Measurements from ENCODE around the gene PCDHGB2.

Gene PCDHGB2

DNA sequence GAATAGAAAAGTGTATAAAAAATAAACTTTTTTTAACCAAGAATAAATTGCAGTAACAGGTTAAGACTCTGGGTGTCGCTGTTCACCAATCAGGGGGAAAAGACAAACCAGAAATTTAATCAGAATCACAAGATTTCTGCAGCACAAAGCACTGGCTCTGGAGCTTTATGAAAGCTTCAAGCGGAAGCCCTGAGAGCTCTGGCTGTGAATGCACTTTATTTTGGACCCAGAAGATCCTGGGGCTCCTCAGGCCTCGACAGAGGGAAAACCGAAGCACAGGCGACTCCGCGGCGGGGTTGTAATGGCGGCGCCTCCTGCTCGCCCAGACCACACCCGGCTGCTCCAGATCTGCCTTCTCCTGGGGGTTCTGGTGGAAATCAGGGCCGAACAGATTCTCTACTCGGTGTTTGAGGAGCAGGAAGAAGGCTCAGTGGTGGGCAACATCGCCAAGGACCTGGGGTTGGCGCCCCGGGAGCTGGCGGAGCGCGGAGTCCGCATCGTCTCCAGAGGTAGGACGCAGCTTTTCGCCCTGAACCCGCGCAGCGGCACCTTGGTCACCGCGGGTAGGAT, 4.8 kb upstream of the PCDHGB2 start, which contains the start of gene PCDHGA4:
TSS of gene PCDHGA4 (plus strand) at position 122 of the 570 bp plus-strand sequence. CDS start at position 209, 87 bp downstream.
- Histone ChIP-seq H3K27me3 (ENCODE audit: control insufficient read depth, insufficient read depth, low read length) (no peaks in the 10 kb centered on the region), H3K4me1 (ENCODE audit: control insufficient read depth, insufficient read depth, low read length) (no peaks in the 10 kb centered on the region), H3K4me3 (ENCODE audit: low read depth, low read length) (no peak within 1 kb of the TSS), H3K36me3 (ENCODE audit: control insufficient read depth, insufficient read depth, low read length) (no peaks in the 10 kb centered on the region), H3K9ac (ENCODE audit: low read depth, low read length) (no peak within 1 kb of the TSS), H3K27ac (ENCODE audit: low read depth, low read length) (no peak within 1 kb of the TSS), H3K9me3 (ENCODE audit: control insufficient read depth, insufficient read depth, low read length) (peaks cover 49% of the 10 kb centered on the region)

DNA sequence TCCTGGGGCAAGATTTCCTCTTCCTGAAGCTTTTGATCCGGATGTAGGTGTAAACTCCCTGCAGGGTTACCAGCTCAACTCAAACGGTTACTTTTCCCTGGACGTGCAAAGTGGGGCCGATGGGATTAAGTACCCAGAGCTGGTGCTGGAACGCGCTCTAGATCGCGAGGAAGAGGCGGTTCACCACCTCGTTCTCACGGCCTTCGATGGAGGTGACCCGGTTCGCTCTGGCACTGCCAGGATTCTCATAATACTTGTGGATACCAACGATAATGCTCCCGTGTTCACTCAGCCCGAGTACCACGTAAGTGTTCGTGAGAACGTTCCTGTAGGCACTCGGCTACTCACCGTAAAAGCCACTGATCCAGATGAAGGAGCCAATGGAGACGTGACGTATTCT, 4.2 kb upstream of the PCDHGB2 start:
- no peaks in the 10 kb centered on the region for H3K27me3 ChIP-seq (ENCODE audit: control insufficient read depth, insufficient read depth, low read length)
- no peaks in the 10 kb centered on the region for H3K36me3 ChIP-seq (ENCODE audit: control insufficient read depth, insufficient read depth, low read length)
- H3K9me3 ChIP-seq (ENCODE audit: control insufficient read depth, insufficient read depth, low read length): peaks cover 56% of the 10 kb centered on the region
- H3K4me1 ChIP-seq (ENCODE audit: control insufficient read depth, insufficient read depth, low read length): no peaks in the 10 kb centered on the region
- no peak overlapping the region for H3K27ac ChIP-seq (ENCODE audit: low read depth, low read length)
- H3K4me3 ChIP-seq (ENCODE audit: low read depth, low read length): no peak overlapping the region
- no peak overlapping the region for H3K9ac ChIP-seq (ENCODE audit: low read depth, low read length)

DNA sequence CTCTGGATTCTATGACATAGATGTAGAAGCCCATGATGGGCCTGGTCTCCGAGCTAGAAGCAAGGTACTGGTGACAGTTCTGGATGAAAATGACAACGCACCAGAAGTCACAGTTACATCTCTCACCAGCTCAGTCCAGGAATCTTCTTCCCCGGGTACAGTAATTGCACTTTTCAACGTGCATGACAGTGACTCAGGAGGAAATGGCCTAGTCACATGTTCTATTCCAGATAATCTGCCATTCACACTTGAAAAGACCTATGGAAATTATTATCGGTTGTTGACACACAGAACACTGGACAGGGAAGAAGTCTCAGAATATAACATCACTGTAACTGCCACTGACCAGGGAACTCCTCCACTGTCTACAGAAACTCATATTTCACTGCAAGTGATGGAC, 3.7 kb upstream of the PCDHGB2 start:
- Histone ChIP-seq H3K9me3 (ENCODE audit: control insufficient read depth, insufficient read depth, low read length) (peaks cover 58% of the 10 kb centered on the region), H3K4me3 (ENCODE audit: low read depth, low read length) (no peak overlapping the region), H3K27ac (ENCODE audit: low read depth, low read length) (no peak overlapping the region), H3K27me3 (ENCODE audit: control insufficient read depth, insufficient read depth, low read length) (no peaks in the 10 kb centered on the region), H3K36me3 (ENCODE audit: control insufficient read depth, insufficient read depth, low read length) (no peaks in the 10 kb centered on the region), H3K4me1 (ENCODE audit: control insufficient read depth, insufficient read depth, low read length) (no peaks in the 10 kb centered on the region), H3K9ac (ENCODE audit: low read depth, low read length) (no peak overlapping the region)

DNA sequence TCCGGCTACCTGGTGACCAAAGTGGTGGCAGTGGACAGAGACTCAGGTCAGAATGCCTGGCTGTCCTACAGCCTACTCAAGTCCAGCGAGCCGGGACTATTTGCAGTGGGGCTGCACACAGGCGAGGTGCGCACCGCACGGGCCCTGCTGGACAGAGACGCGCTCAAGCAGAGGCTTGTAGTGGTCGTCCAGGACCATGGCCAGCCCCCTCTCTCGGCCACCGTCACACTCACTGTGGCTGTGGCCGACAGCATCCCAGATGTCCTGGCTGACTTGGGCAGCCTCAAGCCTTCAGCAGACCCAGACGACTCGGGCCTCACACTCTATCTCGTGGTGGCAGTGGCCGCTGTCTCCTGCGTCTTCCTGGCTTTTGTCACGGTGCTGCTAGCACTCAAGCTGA, 2.8 kb upstream of the PCDHGB2 start:
- H3K9me3 ChIP-seq (ENCODE audit: control insufficient read depth, insufficient read depth, low read length): peaks cover 63% of the 10 kb centered on the region
- H3K27ac ChIP-seq (ENCODE audit: low read depth, low read length): no peak overlapping the region

DNA sequence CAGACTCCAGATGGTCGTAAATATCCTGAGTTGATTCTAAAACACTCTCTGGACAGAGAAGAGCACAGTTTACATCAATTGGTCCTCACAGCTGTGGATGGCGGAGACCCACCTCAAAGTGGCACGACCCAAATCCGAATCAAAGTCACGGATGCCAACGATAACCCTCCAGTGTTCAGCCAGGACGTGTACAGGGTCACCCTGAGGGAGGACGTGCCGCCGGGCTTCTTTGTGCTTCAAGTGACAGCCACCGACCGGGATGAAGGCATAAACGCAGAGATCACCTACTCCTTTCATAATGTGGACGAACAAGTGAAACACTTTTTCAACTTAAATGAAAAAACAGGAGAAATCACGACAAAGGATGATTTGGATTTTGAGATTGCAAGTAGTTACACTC, 891 bp downstream of the PCDHGB2 start:
- Histone ChIP-seq H3K27ac (ENCODE audit: low read depth, low read length) (no peak overlapping the region), H3K4me1 (ENCODE audit: control insufficient read depth, insufficient read depth, low read length) (no peaks in the 10 kb centered on the region), H3K4me3 (ENCODE audit: low read depth, low read length) (peak overlapping the region; percentile 11; the same call in 1 of the 2 replicates), H3K9ac (ENCODE audit: low read depth, low read length) (no peak overlapping the region), H3K36me3 (ENCODE audit: control insufficient read depth, insufficient read depth, low read length) (no peaks in the 10 kb centered on the region), H3K9me3 (ENCODE audit: control insufficient read depth, insufficient read depth, low read length) (peaks cover 64% of the 10 kb centered on the region), H3K27me3 (ENCODE audit: control insufficient read depth, insufficient read depth, low read length) (no peaks in the 10 kb centered on the region)

More for the DNA sequence above, 2.8 kb upstream of the PCDHGB2 start:
- no peaks in the 10 kb centered on the region for H3K36me3 ChIP-seq (ENCODE audit: control insufficient read depth, insufficient read depth, low read length)
- H3K9ac ChIP-seq (ENCODE audit: low read depth, low read length): no peak overlapping the region
- no peaks in the 10 kb centered on the region for H3K4me1 ChIP-seq (ENCODE audit: control insufficient read depth, insufficient read depth, low read length)
- H3K27me3 ChIP-seq (ENCODE audit: control insufficient read depth, insufficient read depth, low read length): no peaks in the 10 kb centered on the region
- no peak overlapping the region for H3K4me3 ChIP-seq (ENCODE audit: low read depth, low read length)

DNA sequence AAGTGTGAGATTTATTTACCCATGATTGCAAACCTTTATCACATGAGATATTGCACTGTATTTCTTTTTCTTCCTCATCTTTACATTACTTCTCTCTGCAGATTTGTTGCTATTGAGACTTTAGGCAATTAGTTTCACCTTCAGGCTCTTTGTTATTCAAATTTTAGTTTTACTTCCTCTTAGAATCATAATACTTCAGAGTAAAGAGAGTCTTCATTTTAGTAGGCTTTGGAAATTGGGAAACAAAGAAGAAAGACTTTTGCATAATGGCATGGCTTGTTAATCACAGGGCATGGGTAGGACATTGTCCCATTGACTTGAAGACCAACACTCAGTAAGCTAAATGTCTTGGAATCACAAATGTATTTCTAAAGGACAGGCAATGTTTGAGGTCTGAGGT, 2.9 kb downstream of the PCDHGB2 start:
- Histone ChIP-seq H3K36me3 (ENCODE audit: control insufficient read depth, insufficient read depth, low read length) (no peaks in the 10 kb centered on the region), H3K27ac (ENCODE audit: low read depth, low read length) (no peak overlapping the region), H3K4me3 (ENCODE audit: low read depth, low read length) (peak overlapping the region; percentile 24), H3K4me1 (ENCODE audit: control insufficient read depth, insufficient read depth, low read length) (no peaks in the 10 kb centered on the region), H3K27me3 (ENCODE audit: control insufficient read depth, insufficient read depth, low read length) (no peaks in the 10 kb centered on the region), H3K9ac (ENCODE audit: low read depth, low read length) (no peak overlapping the region), H3K9me3 (ENCODE audit: control insufficient read depth, insufficient read depth, low read length) (peaks cover 66% of the 10 kb centered on the region)

DNA sequence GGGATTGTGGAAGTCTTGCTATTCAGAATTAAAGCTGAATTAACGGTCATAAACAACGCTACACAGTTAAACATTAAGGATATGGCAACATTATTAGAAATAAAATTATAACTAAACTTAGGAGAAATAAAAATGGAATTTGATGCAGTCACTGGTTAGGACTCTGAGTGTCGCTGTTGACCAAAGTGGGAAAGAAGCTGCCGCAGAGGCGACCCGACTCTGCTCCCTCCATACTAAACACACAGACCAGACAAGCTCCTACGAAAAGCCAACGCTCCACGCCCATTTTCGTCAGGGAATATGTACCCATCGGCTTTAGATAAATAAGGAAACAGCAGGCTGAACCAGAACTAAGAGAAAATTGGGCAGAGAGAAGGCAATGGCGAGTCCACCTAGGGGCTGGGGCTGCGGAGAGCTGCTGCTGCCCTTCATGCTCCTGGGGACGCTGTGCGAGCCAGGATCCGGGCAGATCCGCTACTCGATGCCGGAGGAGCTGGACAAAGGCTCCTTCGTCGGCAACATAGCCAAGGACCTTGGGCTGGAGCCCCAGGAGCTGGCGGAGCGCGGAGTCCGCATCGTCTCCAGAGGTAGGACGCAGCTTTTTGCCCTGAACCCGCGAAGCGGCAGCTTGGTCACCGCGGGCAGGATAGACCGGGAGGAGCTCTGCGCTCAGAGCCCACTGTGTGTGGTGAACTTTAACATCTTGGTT, 4.3 kb downstream of the PCDHGB2 start, which contains the start of gene PCDHGA5:
TSS of gene PCDHGA5 (plus strand) at position 211 of the 709 bp plus-strand sequence. CDS start at position 380, 169 bp downstream.
- Histone ChIP-seq H3K4me3 (ENCODE audit: low read depth, low read length) (peak within 1 kb of the TSS; percentile 24; the same call in 1 of the 2 replicates), H3K27me3 (ENCODE audit: control insufficient read depth, insufficient read depth, low read length) (no peaks in the 10 kb centered on the region), H3K36me3 (ENCODE audit: control insufficient read depth, insufficient read depth, low read length) (no peaks in the 10 kb centered on the region), H3K27ac (ENCODE audit: low read depth, low read length) (no peak within 1 kb of the TSS), H3K4me1 (ENCODE audit: control insufficient read depth, insufficient read depth, low read length) (no peaks in the 10 kb centered on the region), H3K9me3 (ENCODE audit: control insufficient read depth, insufficient read depth, low read length) (peaks cover 68% of the 10 kb centered on the region), H3K9ac (ENCODE audit: low read depth, low read length) (no peak within 1 kb of the TSS)

DNA sequence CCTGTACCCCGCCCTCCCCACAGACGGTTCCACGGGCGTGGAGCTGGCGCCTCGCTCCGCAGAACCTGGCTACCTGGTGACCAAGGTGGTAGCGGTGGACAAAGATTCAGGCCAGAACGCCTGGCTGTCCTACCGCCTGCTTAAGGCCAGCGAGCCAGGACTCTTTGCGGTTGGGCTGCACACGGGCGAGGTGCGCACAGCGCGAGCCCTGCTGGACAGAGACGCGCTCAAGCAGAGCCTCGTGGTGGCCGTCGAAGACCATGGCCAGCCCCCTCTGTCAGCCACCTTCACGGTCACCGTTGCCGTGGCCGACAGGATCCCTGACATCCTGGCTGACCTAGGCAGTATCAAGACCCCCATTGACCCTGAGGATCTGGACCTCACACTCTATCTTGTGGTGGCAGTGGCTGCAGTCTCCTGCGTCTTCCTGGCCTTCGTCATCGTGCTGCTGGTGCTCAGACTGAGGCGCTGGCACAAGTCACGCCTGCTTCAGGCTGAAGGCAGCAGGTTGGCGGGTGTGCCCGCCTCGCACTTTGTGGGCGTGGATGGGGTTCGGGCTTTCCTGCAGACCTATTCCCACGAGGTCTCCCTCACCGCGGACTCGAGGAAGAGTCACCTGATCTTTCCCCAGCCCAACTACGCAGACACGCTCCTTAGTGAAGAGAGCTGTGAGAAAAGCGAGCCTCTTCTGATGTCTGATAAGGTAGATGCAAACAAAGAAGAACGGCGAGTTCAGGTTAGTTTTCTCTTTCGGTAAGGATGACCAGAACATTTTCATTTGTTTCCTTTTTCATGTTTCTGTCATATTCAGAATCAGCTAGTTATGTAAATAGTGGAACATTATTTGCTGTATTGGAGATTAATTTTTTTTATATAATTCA, 6.5 kb downstream of the PCDHGB2 start:
- H3K9ac ChIP-seq (ENCODE audit: low read depth, low read length): no peak overlapping the region
- H3K36me3 ChIP-seq (ENCODE audit: control insufficient read depth, insufficient read depth, low read length): no peaks in the 10 kb centered on the region
- no peaks in the 10 kb centered on the region for H3K4me1 ChIP-seq (ENCODE audit: control insufficient read depth, insufficient read depth, low read length)
- H3K27me3 ChIP-seq (ENCODE audit: control insufficient read depth, insufficient read depth, low read length): no peaks in the 10 kb centered on the region
- peaks cover 62% of the 10 kb centered on the region for H3K9me3 ChIP-seq (ENCODE audit: control insufficient read depth, insufficient read depth, low read length)
- no peak overlapping the region for H3K27ac ChIP-seq (ENCODE audit: low read depth, low read length)
- H3K4me3 ChIP-seq (ENCODE audit: low read depth, low read length): no peak overlapping the region

DNA sequence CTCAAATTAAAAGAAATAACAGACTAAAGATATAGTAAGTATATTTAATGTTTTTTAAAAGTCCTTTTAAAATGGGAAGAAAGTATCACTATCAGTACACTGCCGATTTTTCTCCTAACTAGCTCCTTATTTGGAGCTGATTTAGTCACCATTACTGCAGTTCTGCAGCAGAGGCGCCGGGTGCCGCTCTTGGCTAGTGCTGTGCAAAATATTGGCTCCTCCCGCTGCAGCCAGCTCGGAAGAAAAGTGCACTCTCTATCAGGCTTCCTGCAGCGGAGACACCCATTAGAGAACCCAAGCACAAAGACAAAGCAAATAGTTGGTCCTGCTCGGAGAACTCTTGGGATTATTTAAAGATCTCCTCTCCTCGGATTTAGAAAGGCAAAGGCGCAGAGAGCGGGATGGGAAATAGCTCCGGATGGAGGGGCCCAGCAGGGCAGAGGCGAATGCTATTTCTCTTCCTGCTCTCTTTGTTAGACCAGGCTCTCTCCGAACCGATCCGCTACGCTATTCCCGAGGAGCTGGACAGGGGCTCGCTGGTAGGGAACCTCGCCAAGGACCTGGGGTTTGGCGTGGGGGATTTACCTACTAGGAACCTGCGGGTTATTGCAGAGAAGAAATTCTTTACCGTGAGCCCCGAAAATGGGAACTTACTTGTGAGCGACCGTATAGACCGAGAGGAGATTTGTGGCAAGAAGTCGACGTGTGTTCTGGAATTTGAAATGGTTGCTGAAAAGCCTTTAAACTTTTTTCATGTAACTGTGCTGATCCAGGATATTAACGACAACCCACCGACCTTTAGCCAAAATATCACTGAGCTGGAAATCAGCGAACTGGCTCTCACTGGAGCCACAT, 10.4 kb downstream of the PCDHGB2 start, which contains the start of gene PCDHGB3:
TSS of gene PCDHGB3 (plus strand) at position 249 of the 855 bp plus-strand sequence. CDS start at position 402, 153 bp downstream.
- Histone ChIP-seq H3K4me3 (ENCODE audit: low read depth, low read length) (no peak within 1 kb of the TSS), H3K9me3 (ENCODE audit: control insufficient read depth, insufficient read depth, low read length) (peaks cover 58% of the 10 kb centered on the region), H3K9ac (ENCODE audit: low read depth, low read length) (no peak within 1 kb of the TSS), H3K27ac (ENCODE audit: low read depth, low read length) (no peak within 1 kb of the TSS), H3K36me3 (ENCODE audit: control insufficient read depth, insufficient read depth, low read length) (no peaks in the 10 kb centered on the region), H3K4me1 (ENCODE audit: control insufficient read depth, insufficient read depth, low read length) (no peaks in the 10 kb centered on the region), H3K27me3 (ENCODE audit: control insufficient read depth, insufficient read depth, low read length) (no peaks in the 10 kb centered on the region)

All from HUES48 (cell line).